NCI-H1092 (cell line): ENCODE measurements around the gene EFNB1.

Experiments
- DNase-seq: peaks from one replicate; lab custom pipeline; 2025; lab: John Stamatoyannopoulos, UW

Gene EFNB1

GRCh38 chrX:68883800-68884199 lies 55.0 kb downstream of the EFNB1 start:
- no peak for DNase-seq

- DNase-seq: no peak
Observed at GRCh38 chrX:68889249-68889648, 60.4 kb downstream of the EFNB1 start.
